Activated naive CD4-positive, alpha-beta T cell treated with anti-CD3 and anti-CD28 coated beads, Interleukin-2, amount 50 U/mL, for 72 hours (primary cell): ENCODE results near the gene ZNF521. TPM values are rescaled to one million over a fixed set of nuclear protein-coding genes. Genes with fewer than 3 reads are reported as not detected.

Experiments
- ATAC-seq, 2 donors: fragments of 150-1000 bp; cut with Tn5 transposase; 2 replicates each; pipeline ENCODE4 v1.10.0; 2021; ENCODE audit warnings: mild to moderate bottlenecking in 2 of 2, moderate library complexity in 2 of 2
- DNase-seq, 2 donors: peaks; one replicate each; pipeline ENCODE4 v3.0.0; 2021 to 2022; ENCODE audit warnings: low spot score in 2 of 2
- H3K27ac Mint-ChIP-seq, 2 donors: one replicate each; pipeline ENCODE4 v1.8.0; 2022; ENCODE audit warnings: mild to moderate bottlenecking in 2 of 2, mixed read lengths in 2 of 2
- H3K36me3 Mint-ChIP-seq, 2 donors: one replicate each; pipeline ENCODE4 v1.8.0; 2022; ENCODE audit warnings: mixed read lengths in 2 of 2
- H3K9me3 Mint-ChIP-seq, 2 donors: one replicate each; pipeline ENCODE4 v1.8.0; 2022; ENCODE audit warnings: mixed read lengths in 2 of 2
- total RNA-seq, 2 donors: library from RNA; stranded (reverse); gene quantifications; one replicate each; pipeline ENCODE4 v1.2.3, GENCODE V29; 2022

ZNF521 gene
- total RNA-seq, 2 donors from 2014 or later, result not detected

DNA sequence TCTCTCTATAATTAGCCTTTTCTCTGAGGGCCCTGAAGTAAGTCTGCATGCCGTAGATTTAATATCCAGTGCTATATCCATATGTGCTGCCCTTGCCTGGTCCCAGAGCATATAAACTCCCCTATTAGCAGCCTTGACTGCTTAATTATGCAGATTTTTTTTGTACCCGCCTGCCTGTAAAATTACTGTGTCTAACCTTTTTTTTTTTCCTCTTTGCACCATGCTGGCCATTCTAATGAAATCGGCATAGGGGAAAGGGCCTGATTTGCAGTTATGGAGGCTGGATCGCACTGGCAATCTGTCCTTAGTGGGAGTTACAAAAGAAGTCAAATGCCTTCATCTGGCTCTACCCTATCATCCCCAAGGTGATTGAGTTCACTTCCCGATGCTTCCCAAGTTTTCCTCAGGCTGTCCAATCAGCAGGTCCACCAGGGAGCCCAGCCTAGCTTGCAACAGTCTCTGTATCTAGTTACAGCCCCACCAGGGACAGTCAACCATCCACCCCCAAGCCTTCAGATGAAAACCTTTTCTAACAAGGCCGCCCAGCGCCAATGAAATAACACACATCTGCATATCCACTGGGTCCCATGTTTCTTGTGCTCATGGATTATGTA lies 239.0 kb downstream of the ZNF521 start:
- Mint-ChIP-seq H3K9me3 (peaks cover 0 to 10% of the 10 kb centered on the region in 2 donors), H3K27ac (no peak overlapping the region), H3K36me3 (no peaks in the 10 kb centered on the region)
- no peak for ATAC-seq
- no peak for DNase-seq

DNA sequence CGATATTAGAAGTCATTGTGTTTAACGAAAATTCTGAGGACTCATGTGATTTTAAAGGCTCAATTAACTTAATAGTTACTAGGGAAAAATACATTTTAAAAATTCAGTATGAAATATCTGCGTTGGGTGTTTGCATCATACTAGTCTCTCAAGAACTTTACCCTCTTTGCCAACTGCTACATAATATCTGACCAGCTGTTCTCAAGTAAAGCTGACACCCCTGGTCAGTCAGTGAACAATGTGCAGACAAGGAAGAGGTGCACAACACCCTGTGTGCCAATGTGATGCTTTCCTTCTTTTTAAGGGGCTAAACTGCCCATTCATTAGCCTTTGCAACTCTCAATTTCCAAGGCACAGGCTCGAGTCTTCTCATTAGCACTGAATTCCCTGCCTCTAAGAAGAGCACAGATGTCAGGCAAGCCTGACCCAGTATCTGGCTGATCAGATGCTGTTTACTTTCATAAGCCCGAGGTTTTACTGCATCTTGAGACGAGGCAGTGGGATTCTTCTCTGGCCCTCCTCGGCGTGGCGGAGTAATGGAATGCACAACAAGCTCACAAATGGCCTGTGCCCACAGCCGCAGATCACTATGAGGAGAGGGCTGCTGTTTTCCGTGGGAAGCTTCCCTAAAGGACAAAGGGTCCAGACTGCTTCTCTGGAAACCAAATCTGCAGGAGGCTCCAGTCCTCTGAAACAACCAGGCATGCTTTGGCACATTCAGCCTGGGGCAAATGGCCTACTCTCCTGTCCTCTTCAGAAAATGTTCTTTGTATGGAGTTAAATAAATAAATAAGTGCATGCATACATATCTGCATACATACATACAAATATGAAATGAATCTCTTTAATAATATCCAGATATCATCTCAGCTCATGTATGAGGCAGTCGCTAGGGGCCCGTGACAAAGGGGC lies 240.3 kb downstream of the ZNF521 start:
- Mint-ChIP-seq H3K9me3 (peaks cover 0 to 7% of the 10 kb centered on the region in 2 donors), H3K36me3 (no peaks in the 10 kb centered on the region), H3K27ac (no peak overlapping the region)
- no peak for DNase-seq
- no peak for ATAC-seq

DNA sequence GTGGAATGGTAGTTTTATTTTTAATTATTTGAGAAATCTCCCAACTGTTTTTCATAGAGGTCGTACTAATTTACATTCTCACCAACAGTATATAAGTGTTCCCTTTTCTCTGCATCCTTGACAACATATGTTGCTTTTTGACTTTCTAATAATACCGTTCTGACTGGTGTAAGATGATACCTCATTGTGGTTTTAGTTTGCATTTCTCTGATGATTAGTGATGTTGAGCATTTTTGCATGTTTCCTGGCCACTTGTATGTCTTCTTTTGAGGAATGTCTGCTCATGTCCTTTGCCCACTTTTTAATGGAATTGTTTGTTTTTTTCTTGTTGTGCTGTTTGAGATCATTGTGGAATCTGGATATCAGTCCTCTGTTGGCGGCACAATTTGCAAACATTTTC lies 242.5 kb downstream of the ZNF521 start:
- Mint-ChIP-seq H3K27ac (no peak overlapping the region), H3K9me3 (peaks cover 0 to 7% of the 10 kb centered on the region in 2 donors), H3K36me3 (no peaks in the 10 kb centered on the region)
- DNase-seq (no peak), ATAC-seq (no peak)

DNA sequence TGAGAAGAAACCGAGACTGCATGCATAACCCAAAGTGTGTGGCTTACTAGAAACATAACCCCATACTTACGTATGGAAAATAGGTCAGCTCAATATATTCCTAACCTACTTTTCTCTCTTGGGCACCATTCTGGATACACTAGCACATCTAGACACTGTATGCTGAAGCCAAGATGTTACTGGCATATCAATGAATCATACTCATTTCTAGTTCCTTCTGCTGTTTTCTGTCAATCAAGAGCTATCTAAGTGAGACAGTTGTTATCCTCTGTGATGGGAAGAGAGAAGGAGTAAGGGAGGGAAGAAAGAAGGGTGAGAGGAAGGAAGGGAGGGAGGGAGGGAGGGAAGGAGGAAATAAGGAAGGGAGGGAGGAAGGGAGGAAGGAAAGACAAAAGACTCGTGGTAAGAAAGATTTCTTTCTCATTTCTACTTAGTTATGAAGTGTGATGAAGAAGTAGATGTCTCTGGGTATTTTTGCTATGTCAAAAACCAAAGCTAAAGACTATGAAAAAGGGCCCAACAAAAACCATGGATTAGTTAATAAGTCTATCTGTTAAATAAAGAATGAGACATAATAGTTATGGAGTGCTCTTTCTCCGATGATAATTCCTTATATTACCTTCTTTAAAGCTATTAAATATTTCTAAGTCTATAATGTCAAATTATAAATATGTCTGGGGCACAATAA lies 248.4 kb downstream of the ZNF521 start:
- ATAC-seq (no peak), DNase-seq (no peak)
- no peak overlapping the region for H3K27ac Mint-ChIP-seq

DNA sequence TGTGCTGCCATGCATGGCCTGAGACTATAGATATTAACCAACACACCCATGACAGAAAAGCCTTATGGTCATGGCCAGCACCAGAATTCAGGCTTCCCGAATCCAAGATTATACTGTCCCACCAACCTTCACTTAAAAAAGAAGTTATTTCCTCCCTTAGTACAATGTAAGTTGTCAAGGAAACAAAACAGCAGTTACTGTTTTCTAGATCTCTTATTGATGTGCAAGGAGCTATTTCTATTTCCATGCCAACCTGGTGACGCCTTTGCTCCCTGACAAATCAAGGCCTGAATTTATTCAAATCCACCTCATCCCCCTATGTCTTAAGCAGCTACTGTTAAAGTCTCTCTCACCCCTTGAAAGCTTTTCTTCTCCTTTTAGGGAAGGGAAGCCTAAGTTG lies 249.3 kb downstream of the ZNF521 start:
- DNase-seq, result no peak
- no peaks in the 10 kb centered on the region for H3K36me3 Mint-ChIP-seq
- H3K27ac Mint-ChIP-seq, result no peak overlapping the region
- ATAC-seq, result no peak
- H3K9me3 Mint-ChIP-seq, result no peaks in the 10 kb centered on the region

More for the DNA sequence above, 248.4 kb downstream of the ZNF521 start:
- H3K36me3 Mint-ChIP-seq, result no peaks in the 10 kb centered on the region
- H3K9me3 Mint-ChIP-seq, result no peaks in the 10 kb centered on the region

DNA sequence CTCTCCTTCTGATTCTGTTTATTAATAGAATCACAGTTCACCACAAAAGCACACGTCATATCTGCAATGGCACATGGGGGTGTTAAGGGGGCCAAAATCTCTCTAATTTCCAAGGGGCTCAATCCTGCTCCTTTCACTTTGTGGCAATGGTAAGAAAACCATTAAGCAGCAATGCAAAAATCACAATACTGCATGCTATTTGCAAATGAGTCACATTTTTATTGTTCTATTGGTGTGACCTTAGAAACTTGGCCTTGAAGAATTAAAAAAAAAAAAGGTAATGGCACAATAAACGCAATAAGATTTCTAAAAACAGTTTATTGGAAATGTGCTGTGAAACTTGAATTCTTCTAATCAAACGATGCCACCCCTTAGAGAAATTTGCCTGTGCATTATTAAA lies 251.5 kb downstream of the ZNF521 start:
- Mint-ChIP-seq H3K9me3 (no peaks in the 10 kb centered on the region), H3K36me3 (no peaks in the 10 kb centered on the region), H3K27ac (no peak overlapping the region)
- ATAC-seq, result no peak
- DNase-seq, result no peak

DNA sequence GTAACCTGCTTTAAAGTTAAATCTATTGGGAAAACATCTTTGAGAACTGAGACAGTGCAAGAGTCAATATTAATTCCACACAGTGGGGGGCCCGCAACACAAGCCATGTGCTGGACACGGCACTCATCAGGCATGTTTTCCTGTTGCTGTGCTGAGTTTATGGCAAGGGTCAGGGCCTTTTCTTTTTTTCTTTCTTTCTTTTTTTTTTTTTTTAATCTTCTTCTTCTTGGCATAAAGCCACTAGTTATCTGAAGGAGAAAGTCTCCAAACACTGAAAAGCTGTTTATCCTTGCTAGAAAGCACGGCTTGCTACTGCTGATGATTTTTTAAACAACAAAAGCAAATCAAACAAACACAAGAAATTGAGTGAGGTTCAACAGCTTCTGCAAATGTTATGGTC lies 252.1 kb downstream of the ZNF521 start:
- H3K27ac Mint-ChIP-seq, result no peak overlapping the region
- no peaks in the 10 kb centered on the region for H3K9me3 Mint-ChIP-seq
- no peaks in the 10 kb centered on the region for H3K36me3 Mint-ChIP-seq
- ATAC-seq, result no peak
- no peak for DNase-seq

DNA sequence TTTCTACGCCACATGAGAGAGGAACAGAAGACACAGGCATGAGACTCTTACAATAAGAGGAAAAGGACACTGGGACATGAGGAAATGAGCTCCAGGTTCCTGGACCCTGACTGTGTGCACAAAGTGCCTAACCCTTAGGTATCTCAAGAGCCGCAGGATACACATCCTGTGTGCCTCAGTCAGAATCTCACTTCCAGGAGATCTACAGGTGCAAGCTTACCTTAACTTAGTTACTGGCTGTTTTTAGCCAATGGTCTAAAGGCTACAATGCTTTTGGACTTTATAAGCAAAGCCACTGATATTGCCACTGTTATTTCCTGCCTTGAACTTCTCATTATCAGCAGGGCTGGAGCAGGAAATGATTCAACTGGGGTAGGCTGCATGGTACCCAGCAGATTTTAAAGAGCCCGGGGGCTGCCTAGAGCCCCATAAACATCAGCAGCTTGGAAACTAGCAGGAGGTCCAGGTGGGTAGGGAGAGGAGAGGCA lies 254.4 kb downstream of the ZNF521 start:
- Mint-ChIP-seq H3K9me3 (no peaks in the 10 kb centered on the region), H3K27ac (no peak overlapping the region), H3K36me3 (no peaks in the 10 kb centered on the region)
- DNase-seq, result no peak
- no peak for ATAC-seq

DNA sequence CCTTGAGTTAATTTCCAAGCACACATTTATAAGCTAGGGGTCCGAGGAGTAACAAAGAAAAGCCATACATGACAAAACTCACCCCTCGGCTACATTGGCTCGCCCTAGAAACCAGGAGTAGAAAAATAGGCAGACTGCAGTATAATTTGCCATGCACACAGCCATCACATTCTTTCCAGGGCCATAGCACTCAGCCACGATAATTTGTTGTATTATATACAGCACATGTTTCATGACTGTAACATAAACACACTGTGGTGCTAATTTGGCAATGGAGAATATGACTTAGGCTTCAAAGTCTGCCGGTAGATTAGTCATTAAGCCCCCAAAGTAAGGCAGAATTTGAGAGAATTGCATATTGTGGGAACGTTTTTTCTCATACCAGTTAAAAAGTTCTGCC lies 254.9 kb downstream of the ZNF521 start:
- Mint-ChIP-seq H3K27ac (no peak overlapping the region), H3K9me3 (no peaks in the 10 kb centered on the region), H3K36me3 (no peaks in the 10 kb centered on the region)
- DNase-seq, result no peak
- ATAC-seq, result no peak

DNA sequence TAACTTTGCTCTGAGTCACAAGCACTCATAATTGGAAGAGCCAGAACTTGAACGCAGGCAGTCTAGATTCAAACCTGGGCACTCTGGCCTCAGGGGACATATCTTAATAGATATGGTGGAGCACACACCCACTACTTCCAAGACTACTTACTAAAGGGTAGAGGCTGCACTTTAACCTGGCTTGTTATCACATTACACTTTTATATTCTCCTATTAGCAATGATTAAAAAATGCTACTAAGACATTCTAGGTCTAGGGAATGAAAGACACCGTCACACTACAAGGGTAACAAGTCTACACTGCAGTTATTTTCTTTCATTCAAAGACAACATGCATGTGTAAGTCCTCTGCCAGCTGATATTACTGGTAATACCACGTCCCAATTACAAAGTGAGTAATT lies 258.8 kb downstream of the ZNF521 start:
- H3K27ac Mint-ChIP-seq, result no peak overlapping the region
- H3K36me3 Mint-ChIP-seq, result no peaks in the 10 kb centered on the region
- no peak for ATAC-seq
- H3K9me3 Mint-ChIP-seq, result no peaks in the 10 kb centered on the region
- no peak for DNase-seq

DNA sequence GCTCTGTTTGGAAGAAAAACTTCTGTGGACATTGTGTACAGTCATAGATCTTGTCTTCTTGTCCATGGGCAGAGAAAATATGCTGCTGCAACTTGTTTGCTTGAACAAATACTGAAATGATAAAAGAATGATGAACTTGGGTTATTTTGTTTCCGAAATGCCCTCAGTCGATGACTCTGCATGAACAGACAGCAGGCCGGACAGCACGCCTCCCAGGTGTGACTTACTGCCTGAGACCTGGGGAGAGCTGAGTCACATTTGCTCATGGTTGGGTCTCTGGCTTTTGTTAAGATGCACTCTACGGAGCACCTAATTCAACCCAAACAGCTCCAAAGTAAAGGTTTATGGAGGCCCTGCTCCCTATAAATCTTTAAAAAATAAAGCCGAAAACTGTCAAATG lies 262.5 kb downstream of the ZNF521 start:
- no peak for ATAC-seq
- Mint-ChIP-seq H3K36me3 (no peaks in the 10 kb centered on the region), H3K9me3 (no peaks in the 10 kb centered on the region), H3K27ac (no peak overlapping the region)
- no peak for DNase-seq

DNA sequence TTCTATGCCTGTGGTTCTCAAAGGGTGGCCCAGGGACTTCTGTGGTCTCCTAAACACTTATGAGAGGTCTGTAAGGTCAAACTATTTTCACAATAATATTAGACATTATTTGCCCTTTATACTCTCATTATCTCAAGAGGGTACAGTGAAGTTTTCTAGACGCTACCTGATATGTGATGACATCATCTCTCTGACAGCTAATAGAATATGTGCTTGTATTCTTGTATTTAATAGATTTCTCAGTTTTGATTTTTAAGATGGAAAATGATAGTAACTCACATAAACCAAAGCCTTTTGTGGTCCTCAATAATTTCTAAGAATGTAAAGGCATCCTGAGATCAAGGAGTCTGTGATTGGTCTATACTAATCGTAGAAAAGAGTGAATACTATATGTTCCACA lies 265.1 kb downstream of the ZNF521 start:
- no peak overlapping the region for H3K27ac Mint-ChIP-seq
- no peaks in the 10 kb centered on the region for H3K9me3 Mint-ChIP-seq
- no peak for ATAC-seq
- H3K36me3 Mint-ChIP-seq, result no peaks in the 10 kb centered on the region
- DNase-seq, result no peak

DNA sequence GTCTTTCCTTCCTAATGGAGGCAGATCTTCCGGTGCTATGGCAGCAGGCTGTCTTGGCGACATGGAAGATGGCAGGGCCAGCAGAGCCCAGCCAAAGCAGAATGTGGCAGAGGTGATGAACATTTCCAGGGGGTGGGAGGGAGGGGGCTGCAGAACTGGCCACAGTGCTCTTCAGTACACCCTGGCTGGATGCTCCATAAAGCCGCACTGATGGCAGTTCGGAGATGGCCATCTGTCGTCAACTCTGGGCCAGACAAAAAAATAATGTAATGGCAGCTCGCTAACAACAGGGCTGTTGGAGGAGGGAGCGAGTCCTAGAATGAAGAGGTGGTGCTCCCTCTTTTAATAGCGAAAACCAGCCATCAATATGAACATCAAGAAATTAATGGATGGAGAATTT lies 271.0 kb downstream of the ZNF521 start:
- H3K27ac Mint-ChIP-seq, result no peak overlapping the region
- peaks cover 0 to 3% of the 10 kb centered on the region in 2 donors for H3K9me3 Mint-ChIP-seq
- H3K36me3 Mint-ChIP-seq, result no peaks in the 10 kb centered on the region
- no peak for ATAC-seq
- no peak for DNase-seq

DNA sequence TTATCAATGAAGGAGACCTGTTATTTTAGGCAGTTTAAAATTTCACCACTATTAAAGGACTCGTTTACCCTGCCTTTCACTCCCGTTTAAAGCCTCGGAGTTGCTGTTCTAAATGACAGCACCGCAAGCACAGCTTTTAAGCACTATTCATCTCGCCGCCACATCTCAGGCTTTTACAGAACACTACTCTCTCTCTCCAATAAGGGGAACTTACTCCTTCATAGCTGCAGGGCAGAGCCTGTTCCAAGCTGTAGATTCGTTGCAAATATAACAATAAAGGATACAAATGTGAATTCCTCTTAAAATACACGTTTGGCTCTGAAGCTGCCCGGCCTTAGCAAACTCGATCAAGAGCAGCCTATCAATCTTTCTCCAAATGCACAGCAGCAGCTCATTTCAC lies 271.8 kb downstream of the ZNF521 start:
- ATAC-seq, result no peak
- H3K27ac Mint-ChIP-seq, result no peak overlapping the region
- H3K9me3 Mint-ChIP-seq, result peaks cover 0 to 3% of the 10 kb centered on the region in 2 donors

DNA sequence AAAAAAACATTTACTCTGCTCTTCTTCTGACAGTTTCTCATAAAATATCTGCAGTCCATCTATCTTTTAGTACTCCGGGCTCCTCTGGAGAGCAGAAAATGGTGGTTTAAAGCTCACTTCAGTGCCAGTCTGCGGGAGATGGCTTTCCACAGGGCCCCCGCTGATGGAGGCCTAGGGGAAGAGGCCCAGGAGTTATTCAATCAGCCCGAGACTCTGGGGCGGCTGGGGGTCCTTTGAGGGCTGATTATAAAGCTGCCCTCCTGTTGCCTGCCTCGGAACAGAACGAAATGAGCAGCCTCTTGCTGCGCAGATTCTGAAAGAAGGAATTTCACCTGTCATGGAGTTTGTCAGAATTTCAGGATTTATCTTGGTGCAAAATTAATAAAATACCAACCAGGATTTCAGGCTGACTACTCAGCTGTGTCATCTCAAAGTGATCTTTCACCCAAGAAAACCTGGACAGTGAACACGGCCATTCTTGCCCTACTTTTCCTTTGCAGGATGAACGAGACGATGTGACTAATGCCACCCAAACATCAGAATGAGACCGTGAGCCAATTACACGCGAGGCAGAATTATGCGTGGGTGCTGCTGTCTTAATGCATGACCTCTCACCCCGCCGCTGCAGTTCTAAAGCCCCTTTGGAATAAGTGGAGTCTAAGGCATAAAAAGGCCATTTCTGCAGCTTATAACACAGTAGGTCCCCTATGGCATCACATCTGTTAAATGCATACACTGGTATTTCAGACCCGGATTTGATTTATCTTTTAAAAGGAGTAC lies 273.8 kb downstream of the ZNF521 start:
- ATAC-seq, result no peak
- no peak for DNase-seq
- Mint-ChIP-seq H3K9me3 (peaks cover 0 to 3% of the 10 kb centered on the region in 2 donors), H3K27ac (no peak overlapping the region), H3K36me3 (no peaks in the 10 kb centered on the region)

More for the DNA sequence above, 271.8 kb downstream of the ZNF521 start:
- DNase-seq, result no peak
- no peaks in the 10 kb centered on the region for H3K36me3 Mint-ChIP-seq

DNA sequence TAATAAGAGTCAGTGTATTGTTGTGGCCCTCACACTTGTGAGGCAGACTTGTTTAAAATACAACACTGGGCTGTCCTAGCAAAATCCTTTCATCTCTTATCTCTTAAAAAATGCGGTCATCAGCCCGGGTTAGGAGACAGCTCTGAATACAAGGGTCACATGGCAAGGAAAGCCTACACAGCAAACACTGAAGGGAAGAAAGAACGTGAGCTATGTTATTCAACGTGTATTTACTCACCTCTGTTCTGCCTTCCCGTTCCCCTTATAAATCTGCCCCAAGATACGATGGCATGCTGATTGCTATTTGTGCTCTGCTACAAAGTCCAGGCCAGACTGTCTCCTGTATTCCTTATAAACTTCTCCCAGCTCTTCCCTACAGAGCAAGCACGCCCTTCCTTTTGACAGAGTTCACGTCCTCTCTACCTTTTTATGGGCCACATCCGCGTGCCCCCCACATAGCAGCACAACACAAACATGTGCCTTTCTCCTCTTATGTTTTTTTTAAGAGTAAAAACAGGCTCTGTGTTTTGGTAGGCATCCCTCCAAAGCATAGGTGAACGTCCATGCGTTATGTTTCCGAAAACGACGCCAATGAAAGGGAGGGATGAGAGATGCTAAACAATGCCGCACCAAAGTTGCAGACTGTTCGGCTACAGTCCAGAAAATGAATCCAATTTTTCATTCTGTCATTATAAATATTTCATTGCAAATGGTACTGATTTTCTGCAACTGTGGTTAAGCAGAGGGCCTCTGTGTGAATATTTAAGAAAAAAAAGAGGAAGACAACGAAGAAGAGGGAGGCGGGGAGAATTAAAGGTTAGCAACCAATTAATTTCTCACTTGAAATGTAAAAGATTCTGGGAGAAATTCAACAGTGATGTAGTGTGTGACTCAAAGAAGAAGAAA lies 274.7 kb downstream of the ZNF521 start:
- no peak for ATAC-seq
- Mint-ChIP-seq H3K9me3 (peaks cover 0 to 3% of the 10 kb centered on the region in 2 donors), H3K27ac (no peak overlapping the region), H3K36me3 (no peaks in the 10 kb centered on the region)
- DNase-seq, result no peak
